ENCODE results near the gene EML1. TPM values are rescaled to one million over a fixed set of nuclear protein-coding genes. Genes with fewer than 3 reads are reported as not detected.

EML1 gene
- total RNA-seq, 1 experiment from 2014 or later: 7.2 TPM

- BruUV-seq (replicated peaks): no TSS peak
- no peaks in the 10 kb centered on the region for H3K36me3 Mint-ChIP-seq (ENCODE audit: insufficient read depth, unreplicated experiment)
- H3K9me3 ChIP-seq: no peaks in the 10 kb centered on the region
- ChIA-PET POLR2A (no interaction called here), CTCF (no interaction called here)
- H3K4me3 Mint-ChIP-seq (ENCODE audit: unreplicated experiment): no peak overlapping the region
- no peak for TF ChIP-seq CTCF (IDR thresholded peaks at IDR 0.05; ENCODE audit: insufficient read depth in 1 of 2, low read depth in 1 of 2, low read length in 1 of 2, severe bottlenecking in 1 of 2, unreplicated experiment in 1 of 2)
- H3K27me3 Mint-ChIP-seq (ENCODE audit: insufficient read depth, unreplicated experiment): peaks cover 2% of the 10 kb centered on the region
- intact Hi-C loops (cut with micrococcal nuclease; ENCODE audit: unreplicated experiment): no loop called here
- H3K4me3 ChIP-seq (ENCODE audit: low read depth, low read length): no peak overlapping the region
- H3K27me3 ChIP-seq (replicated peaks; ENCODE audit: control insufficient read depth, insufficient read depth, low read length): no peaks in the 10 kb centered on the region
- H3K9me3 Mint-ChIP-seq (ENCODE audit: unreplicated experiment): no peaks in the 10 kb centered on the region
- no peak overlapping the region for H3K27ac Mint-ChIP-seq (ENCODE audit: unreplicated experiment)
- H3K4me1 ChIP-seq: no peaks in the 10 kb centered on the region
- H3K4me1 Mint-ChIP-seq (ENCODE audit: low read depth, unreplicated experiment): no peaks in the 10 kb centered on the region
- no peak for DNase-seq
- no peaks in the 10 kb centered on the region for H3K36me3 ChIP-seq (ENCODE audit: control insufficient read depth, insufficient read depth, low read length)
These were observed 9.3 kb downstream of the EML1 start for GRCh38 chr14:99802301-99803105.

- no peaks in the 10 kb centered on the region for H3K9me3 Mint-ChIP-seq (ENCODE audit: unreplicated experiment)
- intact Hi-C loops (cut with micrococcal nuclease; ENCODE audit: unreplicated experiment): no loop called here
- DNase-seq: no peak
- Histone ChIP-seq H3K36me3 (ENCODE audit: control insufficient read depth, insufficient read depth, low read length) (no peaks in the 10 kb centered on the region), H3K4me1 (no peaks in the 10 kb centered on the region), H3K27me3 (replicated peaks; ENCODE audit: control insufficient read depth, insufficient read depth, low read length) (no peaks in the 10 kb centered on the region), H3K4me3 (ENCODE audit: low read depth, low read length) (no peak overlapping the region), H3K9me3 (no peaks in the 10 kb centered on the region)
- ChIA-PET POLR2A (no interaction called here), CTCF (no interaction called here)
- BruUV-seq (replicated peaks): no TSS peak
- no peak overlapping the region for H3K4me3 Mint-ChIP-seq (ENCODE audit: unreplicated experiment)
- TF ChIP-seq CTCF (IDR thresholded peaks at IDR 0.05; ENCODE audit: insufficient read depth in 1 of 2, low read depth in 1 of 2, low read length in 1 of 2, severe bottlenecking in 1 of 2, unreplicated experiment in 1 of 2): no peak
- H3K27ac Mint-ChIP-seq (ENCODE audit: unreplicated experiment): no peak overlapping the region
- H3K36me3 Mint-ChIP-seq (ENCODE audit: insufficient read depth, unreplicated experiment): no peaks in the 10 kb centered on the region
- H3K4me1 Mint-ChIP-seq (ENCODE audit: low read depth, unreplicated experiment): no peaks in the 10 kb centered on the region
- H3K27me3 Mint-ChIP-seq (ENCODE audit: insufficient read depth, unreplicated experiment): peaks cover 2% of the 10 kb centered on the region
These were observed 10.0 kb downstream of the EML1 start for GRCh38 chr14:99803106-99803775.

GRCh38 chr14:99803803-99804202 is 10.6 kb downstream of the EML1 start:
- POLR2A ChIA-PET: no interaction called here
- intact Hi-C loops (cut with micrococcal nuclease; ENCODE audit: unreplicated experiment): no loop called here
- H3K36me3 ChIP-seq (ENCODE audit: control insufficient read depth, insufficient read depth, low read length): no peaks in the 10 kb centered on the region
- Mint-ChIP-seq H3K36me3 (ENCODE audit: insufficient read depth, unreplicated experiment) (no peaks in the 10 kb centered on the region), H3K27ac (ENCODE audit: unreplicated experiment) (no peak overlapping the region), H3K9me3 (ENCODE audit: unreplicated experiment) (no peaks in the 10 kb centered on the region), H3K27me3 (ENCODE audit: insufficient read depth, unreplicated experiment) (peaks cover 2% of the 10 kb centered on the region), H3K4me3 (ENCODE audit: unreplicated experiment) (no peak overlapping the region), H3K4me1 (ENCODE audit: low read depth, unreplicated experiment) (no peaks in the 10 kb centered on the region)
- CTCF ChIA-PET: no interaction called here
- H3K4me3 ChIP-seq (ENCODE audit: low read depth, low read length): no peak overlapping the region
- no peaks in the 10 kb centered on the region for H3K27me3 ChIP-seq (replicated peaks; ENCODE audit: control insufficient read depth, insufficient read depth, low read length)
- no peak for DNase-seq
- H3K4me1 ChIP-seq: no peaks in the 10 kb centered on the region
- no TSS peak for BruUV-seq (replicated peaks)
- H3K9me3 ChIP-seq: no peaks in the 10 kb centered on the region
- no peak for TF ChIP-seq CTCF (IDR thresholded peaks at IDR 0.05; ENCODE audit: insufficient read depth in 1 of 2, low read depth in 1 of 2, low read length in 1 of 2, severe bottlenecking in 1 of 2, unreplicated experiment in 1 of 2)
